LNCaP clone FGC (cell line): Measurements from ENCODE around the gene ANXA11.

ENCODE experiments used
- DNase-seq: peaks from one replicate; pipeline ENCODE4 v3.0.0-alpha.2; 2011; ENCODE audit warnings: low read depth
- H3K4me3 ChIP-seq: 2 replicates; pipeline ENCODE4 v1.5.1; 2011; ENCODE audit warnings: mild to moderate bottlenecking, low read depth, low read length, control low read depth
- TF ChIP-seq, protein P1 (sequence below): IDR thresholded peaks from 2 replicates; pipeline ENCODE4 v1.5.1; 2012; ENCODE audit warnings: mild to moderate bottlenecking; ENCODE audit not compliant: control insufficient read depth, insufficient read depth; ENCODE audit errors: extremely low read depth

ANXA11 gene

GRCh38 chr10:80194373-80195045 is 10.8 kb downstream of the ANXA11 start:
- DNase-seq: no peak
- TF ChIP-seq, protein P1, sequence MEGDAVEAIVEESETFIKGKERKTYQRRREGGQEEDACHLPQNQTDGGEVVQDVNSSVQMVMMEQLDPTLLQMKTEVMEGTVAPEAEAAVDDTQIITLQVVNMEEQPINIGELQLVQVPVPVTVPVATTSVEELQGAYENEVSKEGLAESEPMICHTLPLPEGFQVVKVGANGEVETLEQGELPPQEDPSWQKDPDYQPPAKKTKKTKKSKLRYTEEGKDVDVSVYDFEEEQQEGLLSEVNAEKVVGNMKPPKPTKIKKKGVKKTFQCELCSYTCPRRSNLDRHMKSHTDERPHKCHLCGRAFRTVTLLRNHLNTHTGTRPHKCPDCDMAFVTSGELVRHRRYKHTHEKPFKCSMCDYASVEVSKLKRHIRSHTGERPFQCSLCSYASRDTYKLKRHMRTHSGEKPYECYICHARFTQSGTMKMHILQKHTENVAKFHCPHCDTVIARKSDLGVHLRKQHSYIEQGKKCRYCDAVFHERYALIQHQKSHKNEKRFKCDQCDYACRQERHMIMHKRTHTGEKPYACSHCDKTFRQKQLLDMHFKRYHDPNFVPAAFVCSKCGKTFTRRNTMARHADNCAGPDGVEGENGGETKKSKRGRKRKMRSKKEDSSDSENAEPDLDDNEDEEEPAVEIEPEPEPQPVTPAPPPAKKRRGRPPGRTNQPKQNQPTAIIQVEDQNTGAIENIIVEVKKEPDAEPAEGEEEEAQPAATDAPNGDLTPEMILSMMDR: no peak
- H3K4me3 ChIP-seq: no peak overlapping the region

GRCh38 chr10:80192553-80192952 is 12.8 kb downstream of the ANXA11 start:
- TF ChIP-seq, protein P1: no peak
- no peak for DNase-seq
- no peak overlapping the region for H3K4me3 ChIP-seq

GRCh38 chr10:80191589-80192270 is 13.6 kb downstream of the ANXA11 start:
- DNase-seq: no peak
- TF ChIP-seq, protein P1: no peak
- no peak overlapping the region for H3K4me3 ChIP-seq

DNA sequence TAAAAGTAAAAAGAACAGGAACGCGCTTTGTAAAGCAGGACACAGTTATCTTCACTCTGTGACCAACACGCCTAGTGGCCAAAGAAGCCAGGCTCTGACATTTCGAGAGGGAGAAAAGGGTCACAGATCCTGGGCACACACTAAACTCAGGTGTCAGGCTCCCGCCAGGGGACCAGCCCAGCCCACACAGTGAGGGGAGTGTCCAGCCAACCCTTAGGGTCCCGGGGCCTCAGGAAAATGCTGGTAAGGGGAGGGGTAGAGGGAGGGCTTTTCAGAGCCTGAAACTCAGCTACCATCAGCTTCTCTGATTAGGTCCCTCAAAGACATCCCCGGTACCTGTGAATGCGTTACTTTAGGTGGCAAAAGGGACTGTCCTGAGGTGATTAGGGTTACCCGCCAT is 16.6 kb downstream of the ANXA11 start:
- DNase-seq: no peak
- TF ChIP-seq, protein P1: no peak
- H3K4me3 ChIP-seq: no peak overlapping the region

DNA sequence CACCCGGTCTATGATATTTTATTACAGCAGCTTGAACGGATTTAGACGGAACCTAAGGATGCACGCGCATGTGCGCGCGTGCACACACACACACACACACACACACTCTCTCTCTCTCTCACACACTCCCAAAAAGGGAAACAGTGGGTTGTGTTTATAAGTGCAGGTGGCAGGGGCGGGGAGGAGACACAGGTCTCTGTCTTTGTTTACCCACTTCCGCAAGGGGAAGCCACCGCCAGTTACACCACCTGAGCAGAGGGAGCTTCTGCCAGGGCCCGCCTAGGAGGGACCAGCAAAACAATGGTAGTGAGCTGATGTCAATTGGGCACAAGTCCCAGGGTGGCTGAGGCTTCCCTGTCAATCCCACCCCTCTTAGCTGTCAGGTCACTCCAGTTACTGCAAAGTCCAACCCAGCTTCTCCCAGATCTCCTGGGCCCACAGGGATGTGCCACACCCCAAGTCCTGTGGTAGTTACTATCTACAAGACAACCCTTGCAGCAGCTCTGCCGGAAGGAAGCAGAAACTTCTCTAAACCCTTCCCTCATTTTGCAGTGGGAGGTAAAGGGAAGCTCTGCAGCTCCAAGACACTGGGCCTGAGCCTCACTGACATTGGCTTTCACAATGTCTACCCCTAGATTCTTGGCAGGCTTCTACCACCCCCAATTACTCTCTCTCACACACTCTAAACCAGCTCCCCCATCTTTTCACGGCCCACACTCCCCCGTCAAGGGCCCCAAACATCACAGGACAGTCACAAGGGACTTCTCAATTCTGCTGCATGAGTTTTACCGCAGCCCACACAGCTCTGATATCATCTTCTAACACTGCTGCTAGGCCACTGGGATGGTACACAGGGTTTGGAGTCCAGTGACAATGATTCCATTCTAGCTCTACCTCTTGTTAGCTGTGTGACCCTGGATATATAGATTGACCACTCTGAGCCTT is 17.6 kb downstream of the ANXA11 start:
- H3K4me3 ChIP-seq: no peak overlapping the region
- TF ChIP-seq, protein P1: no peak
- DNase-seq: no peak

GRCh38 chr10:80187060-80187459 is 18.3 kb downstream of the ANXA11 start:
- no peak for DNase-seq
- TF ChIP-seq, protein P1: no peak
- H3K4me3 ChIP-seq: no peak overlapping the region
